Activated T-helper 9 cell treated with anti-CD3 and anti-CD28 coated beads, Interleukin-2, amount 50 U/mL, for 16 hours (primary cell): ENCODE results near the gene UGT2B17.
"Not testable (repeated sequence)": the region's sequence is repeated elsewhere in the genome, so short reads cannot be mapped to it uniquely, and the experiment has no call there.

Experiments
- DNase-seq: peaks from one replicate; pipeline ENCODE4 v3.0.0-alpha.2; 2020; ENCODE audit warnings: low read depth

UGT2B17 gene

GRCh38 chr4:68576272-68577125 lies at the start of gene UGT2B17:
UGT2B17 (minus strand) TSS chr4:68576322; CDS start chr4:68568484, 7,838 bp downstream.
- DNase-seq: no peak

DNA sequence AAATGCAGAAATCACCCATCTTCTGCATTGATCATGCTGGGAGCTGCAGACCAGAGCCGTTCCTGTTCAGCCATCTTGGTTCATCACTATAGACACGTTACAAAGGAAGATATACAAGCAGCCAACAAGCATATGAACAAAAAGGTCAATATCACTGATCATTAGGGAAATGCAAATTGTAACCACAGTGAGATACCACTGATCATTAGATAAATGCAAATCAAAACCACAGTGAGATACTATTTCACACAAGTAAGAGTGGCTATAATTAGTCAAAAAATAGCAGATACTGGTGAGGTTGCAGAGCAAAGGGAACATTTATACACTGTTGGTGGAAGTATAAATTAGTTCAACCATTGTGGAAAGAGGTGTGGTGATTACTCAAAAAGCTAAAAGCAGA lies 46.6 kb upstream of the UGT2B17 start:
- DNase-seq: not testable (repeated sequence)

DNA sequence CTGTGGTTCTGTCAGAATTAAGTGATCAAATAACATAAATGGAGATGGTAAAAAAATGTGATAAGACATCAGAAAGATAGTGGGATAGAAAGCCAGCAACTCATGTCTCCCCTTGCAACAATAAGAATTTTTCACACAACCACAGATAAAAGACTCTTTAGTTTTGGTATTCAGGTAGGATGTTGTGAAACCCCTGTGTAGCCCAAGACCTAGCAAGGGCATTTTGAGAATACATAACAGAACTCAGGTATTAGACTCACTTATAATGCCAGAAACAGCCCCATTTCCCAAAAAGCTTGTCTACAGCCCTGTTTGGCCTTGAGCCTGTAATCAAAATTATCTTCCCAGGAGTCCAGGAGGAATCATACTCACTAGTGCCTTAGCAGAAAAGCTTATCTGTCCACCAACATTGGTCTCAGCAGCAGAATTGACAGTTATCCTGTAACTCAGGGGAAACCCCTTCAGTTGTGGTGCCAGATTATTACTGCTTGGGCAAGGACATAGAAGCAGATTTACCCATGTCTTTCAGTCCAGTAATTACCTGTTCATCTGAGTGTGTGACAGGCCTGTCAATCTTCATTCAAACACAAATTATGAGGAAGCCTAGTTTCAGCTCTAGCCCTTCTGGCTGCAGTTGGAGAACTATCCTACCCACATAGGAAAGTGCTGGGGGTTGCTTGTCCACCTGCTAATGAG lies 41.0 kb upstream of the UGT2B17 start:
- no peak for DNase-seq

GRCh38 chr4:68615699-68616422 lies 39.7 kb upstream of the UGT2B17 start:
- no peak for DNase-seq

DNA sequence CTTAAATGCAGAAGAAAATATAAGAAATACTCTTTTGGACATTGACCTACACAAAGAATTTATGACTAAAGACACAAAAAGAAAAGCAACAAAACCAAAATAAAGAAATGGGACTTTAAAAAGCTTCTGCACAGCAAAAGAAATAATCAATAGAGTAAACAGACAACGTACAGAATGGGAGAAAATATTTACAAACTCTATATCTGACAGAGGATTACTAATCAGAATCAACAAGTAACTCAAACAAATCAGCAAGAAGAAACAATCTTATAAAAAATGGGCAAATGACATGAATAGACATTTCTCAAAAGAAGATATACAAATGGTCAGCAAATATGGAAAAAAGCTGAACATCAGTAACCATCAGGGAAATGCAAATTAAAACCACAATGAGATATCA lies 37.6 kb upstream of the UGT2B17 start:
- no peak for DNase-seq

GRCh38 chr4:68606240-68606639 lies 30.1 kb upstream of the UGT2B17 start:
- no peak for DNase-seq

GRCh38 chr4:68599150-68599549 lies 23.0 kb upstream of the UGT2B17 start:
- no peak for DNase-seq

DNA sequence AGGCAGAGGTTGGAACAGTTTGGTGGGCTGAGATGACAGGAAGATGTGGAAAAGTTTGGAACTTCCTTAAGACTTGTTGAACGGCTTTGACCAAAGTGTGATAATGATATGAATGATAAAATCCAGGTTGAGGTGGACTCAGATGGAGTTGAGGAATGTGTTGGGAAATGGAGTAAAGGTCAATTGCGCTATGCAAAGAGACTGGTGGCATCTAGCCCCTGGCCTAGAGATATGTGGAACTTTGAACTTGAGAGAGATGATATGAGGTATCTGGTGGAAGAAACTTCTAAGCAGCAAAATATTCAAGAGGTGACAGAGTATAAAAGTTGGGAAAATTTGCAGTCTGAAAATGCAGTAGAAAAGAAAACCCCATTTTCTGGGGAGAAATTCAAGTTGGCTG lies 21.4 kb upstream of the UGT2B17 start:
- DNase-seq: no peak

- no peak for DNase-seq
Measured at GRCh38 chr4:68594678-68595077, 18.6 kb upstream of the UGT2B17 start.

DNA sequence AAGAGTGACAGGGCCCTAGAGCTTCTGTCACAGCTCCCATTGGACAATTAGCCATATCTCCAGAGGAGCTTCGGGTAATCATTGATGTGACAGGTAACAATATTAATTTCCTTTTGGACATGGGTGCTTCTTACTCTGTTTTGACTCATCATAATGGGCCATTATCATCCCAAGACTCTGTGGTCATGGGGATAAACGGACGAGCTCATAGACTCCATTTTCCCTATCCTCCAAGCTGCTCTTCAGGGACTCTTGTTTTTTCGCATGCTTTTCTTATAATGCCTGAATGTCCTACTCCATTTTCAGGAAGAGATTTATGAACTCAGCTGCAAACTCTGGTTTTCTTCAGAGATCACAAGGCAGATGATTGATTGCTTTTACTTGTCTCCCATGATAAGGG lies 17.0 kb upstream of the UGT2B17 start:
- DNase-seq: no peak

DNA sequence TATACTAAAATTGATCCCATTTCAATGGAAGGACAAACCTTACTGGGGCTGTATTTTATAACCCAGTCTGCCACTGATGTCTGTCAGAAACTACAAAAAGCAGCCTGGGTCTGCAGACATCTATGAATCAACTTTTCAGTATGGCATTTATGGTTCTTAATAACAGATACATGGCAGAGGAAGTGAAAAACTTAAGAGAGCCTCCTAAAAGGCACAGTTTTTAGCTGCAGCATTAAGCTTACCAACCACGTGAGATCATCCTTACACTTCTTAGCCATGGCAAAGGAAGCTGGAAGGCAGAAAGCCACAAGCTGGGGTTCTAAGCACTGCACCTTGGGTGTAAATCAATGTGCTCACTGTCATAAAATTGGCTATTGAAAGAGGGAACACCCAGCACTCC lies 16.6 kb upstream of the UGT2B17 start:
- DNase-seq: no peak

DNA sequence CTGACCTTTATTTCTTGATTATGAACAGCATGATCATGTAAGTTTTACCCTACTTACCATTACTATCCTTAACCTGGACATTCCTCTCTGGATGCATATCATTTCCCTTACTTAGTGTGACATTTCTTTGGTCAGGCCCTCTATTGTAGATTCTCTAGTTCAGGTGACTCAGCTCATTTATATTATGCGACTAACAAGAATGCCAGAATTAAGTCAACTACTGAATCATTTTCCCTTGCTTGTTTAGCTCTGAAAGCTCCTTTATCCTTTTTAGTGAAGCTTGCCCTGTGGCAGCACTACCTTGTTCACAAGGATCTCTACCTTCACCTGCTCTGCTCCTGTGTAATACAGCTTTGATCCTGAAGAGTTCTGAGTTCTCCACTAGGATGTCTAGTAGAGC lies 15.1 kb upstream of the UGT2B17 start:
- DNase-seq: no peak

GRCh38 chr4:68589790-68590189 lies 13.7 kb upstream of the UGT2B17 start:
- no peak for DNase-seq

DNA sequence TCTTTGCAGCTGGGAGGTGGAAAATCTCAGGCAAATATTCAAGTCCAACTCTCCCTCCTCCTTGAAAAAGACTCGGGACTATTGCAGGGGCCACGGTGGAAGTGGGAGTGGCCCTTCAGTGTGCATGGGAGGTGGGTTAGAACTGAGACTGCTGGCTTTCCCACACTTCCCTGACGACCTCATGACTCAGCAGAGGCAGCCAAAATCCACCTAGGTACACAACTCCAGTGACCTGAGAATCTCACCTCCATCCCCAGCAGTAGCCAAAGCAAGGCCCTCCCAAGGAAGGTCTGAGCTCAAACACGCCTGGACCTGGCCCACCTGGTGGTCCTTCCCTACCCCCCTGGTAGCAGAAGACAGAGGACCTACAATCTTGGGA lies 6.2 kb upstream of the UGT2B17 start:
- no peak for DNase-seq

DNA sequence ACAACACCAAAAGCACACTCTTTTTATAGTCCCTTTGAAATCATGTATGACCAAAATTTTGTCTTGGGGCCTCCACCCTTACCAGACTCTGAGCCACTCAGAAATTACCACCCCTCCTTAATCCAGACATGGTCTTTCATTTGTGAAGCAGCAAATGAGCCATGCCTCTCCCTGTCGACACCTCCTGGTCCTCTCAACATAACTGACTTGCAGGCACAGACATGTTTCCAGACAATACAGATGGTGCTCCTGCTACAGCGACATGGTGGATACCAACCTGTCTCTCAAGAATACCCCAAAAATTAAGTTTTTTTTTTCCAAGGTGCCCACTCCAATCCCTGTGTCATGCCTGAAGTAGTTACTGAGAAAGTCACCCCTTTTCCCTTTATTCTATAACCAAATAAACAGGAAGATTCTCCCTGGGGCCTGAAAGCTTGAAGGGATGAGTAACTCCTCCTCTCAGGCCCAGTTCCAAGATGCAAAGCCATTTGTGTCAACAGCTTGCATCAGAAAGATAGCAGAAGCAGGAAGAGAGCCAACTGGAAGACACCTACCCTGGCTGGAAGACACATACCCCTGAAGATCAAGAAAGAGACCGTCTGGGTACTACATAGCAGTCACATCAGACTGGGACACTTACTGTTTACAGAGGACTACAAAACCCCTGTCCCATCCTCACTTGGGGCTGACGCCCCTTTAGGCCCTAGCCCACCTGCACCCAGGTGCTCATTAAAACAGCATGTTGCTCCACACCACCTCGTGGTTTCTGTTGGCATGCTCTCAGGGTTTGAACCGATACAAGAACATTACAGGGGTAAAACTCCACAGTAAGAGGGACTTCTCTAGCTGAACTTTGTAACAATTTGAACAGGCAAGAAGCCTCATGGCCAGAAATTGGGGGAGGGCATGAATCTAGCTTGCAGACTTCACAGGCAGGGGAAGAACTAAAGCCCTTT lies 5.5 kb upstream of the UGT2B17 start:
- no peak for DNase-seq

DNA sequence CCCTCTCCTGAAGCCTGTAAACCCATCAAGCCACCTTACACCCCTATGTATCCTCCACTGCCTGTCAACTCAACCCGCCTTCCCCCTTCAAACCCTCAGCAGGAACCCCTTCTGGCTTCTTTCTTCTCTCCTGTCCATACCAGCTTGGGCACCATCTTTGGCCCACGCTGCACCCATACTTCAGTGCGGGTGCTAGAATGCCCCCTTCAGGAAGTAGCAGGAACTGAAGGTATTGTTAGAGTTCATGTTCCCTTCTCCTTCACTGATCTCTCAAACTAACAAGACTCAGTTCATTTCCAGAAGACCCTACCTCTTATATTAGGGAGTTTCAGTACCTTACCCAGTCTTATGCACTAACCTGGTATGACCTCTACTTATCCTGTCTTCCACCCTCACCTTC lies 1.5 kb upstream of the UGT2B17 start:
- no peak for DNase-seq

DNA sequence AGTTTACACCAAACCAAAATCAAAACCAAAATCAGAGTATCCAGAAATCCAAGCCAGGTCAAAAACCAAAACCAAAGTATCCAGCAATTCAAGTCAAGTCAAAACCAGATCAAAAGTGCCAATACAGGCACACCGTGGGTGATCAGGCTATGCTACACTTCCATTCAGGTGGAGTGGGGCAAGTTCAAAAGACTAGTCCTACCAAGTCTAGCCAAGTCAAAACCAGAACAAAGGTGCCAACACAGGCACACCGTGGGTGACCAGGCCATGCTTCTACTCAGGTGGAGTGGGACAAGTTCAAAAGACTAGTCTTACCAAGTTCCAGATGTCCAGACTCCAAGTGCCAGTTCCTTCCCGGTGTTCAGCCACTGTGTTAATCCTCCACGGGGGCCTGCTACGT lies 486 bp downstream of the UGT2B17 start:
- DNase-seq: not testable (repeated sequence)

DNA sequence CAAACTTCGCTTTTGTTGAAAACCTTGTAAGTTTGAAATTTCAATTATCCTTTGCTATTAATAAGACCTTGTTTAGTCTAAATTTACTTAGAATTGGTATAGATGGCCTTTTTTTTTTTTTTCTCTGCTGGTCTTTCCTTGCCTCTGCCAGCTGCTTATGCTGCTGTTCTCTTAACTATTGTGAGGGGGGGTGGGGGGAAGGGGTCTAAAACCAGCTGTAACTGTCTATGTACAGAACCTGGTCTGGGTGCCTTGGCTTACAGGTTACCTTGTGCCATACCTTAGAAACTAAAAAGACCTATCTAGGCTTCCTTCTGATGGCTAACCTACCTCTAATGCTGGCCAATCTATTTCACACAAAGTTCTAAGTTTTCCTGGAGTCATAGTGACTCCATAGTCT lies 1.0 kb downstream of the UGT2B17 start:
- DNase-seq: no peak

- no peak for DNase-seq
Measured at GRCh38 chr4:68572653-68573170, 3.4 kb downstream of the UGT2B17 start.

GRCh38 chr4:68570122-68570507 lies 6.0 kb downstream of the UGT2B17 start:
- DNase-seq: no peak

GRCh38 chr4:68569466-68570121 lies 6.5 kb downstream of the UGT2B17 start:
- DNase-seq: no peak
